ENCODE data around the gene CGNL1.

Gene CGNL1

DNA sequence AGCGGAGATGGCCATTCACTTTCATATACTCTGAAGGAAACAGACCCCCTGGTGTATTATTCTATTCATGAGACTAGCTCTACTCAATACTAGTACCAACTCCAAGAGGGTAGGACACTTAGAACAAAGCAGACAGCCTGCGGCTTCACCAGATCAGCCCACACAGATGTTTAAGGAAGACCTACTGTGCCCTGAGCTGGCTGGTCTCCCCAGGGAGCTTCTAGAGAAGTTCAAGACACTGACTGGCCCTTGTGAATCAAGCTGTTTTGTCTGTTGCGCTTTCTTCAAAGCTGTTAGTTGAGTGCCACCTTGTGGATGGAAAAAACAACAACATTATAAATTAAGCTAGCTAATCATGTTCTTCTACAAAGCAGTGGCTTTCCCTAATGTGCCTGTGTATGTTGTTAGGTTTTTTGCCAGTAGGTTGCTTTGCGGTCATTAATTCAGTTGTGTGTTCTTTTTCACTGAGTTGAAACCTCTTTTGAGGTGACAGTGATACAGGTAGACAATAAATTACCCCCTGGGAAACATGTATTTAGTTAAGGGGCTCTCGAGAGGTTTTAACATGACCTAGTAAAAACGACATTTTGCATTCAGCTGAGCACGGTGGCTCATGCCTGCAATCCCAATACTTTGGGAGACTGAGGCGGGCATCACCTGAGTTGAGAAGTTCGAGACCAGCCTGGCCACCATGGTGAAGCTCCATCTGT is 151.2 kb downstream of the CGNL1 start:
- no peak for DNase-seq (ENCODE audit: low read depth)

DNA sequence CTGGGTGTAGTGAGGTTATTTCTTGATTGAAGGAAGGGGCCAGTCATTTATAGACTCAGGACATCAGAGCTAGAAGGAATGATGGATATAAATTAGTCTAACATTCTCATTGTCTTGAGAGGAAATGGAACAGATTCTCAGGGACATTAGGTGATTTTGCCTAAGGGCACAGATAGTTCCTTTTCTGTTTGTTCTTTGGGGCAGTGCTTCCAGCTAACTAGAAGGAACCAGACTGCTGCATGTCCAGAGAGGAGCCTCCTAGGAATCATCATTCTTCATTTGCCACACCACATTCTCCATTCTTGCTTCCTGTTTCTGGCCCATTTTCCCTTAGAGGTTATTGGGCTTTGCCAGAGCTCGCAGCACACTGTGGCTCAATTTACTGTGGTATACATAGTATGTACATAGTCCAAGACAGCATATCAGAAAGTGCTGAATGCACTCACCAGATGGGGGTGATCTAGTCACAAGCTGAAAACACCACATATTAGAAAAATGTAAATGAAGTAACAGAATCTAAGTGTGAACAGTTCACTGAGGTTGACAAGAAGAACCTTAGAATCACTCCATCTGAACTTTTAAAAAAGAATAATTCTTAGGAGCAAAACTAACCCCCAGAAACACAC is 152.7 kb downstream of the CGNL1 start:
- no peak for DNase-seq (ENCODE audit: low read depth)

DNA sequence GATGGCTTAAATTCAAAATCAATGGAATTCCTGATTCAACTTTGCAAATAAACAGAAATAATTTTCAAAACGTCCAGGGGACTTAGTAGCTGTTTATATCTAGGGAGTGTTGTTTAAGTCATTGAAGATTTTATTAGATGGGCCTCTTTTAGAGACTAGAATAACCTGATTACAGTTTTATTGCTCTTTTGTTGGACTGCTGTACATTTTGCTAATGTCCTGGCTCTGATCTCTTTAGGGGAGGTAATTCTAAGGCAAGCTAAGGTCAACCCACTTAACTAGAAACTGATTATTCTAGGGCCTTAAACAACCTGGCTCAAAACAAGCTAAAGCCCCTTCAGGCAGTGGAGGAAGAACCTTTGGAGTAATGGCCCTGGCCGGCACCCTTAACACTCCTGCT is 153.4 kb downstream of the CGNL1 start:
- DNase-seq (ENCODE audit: low read depth): no peak

DNA sequence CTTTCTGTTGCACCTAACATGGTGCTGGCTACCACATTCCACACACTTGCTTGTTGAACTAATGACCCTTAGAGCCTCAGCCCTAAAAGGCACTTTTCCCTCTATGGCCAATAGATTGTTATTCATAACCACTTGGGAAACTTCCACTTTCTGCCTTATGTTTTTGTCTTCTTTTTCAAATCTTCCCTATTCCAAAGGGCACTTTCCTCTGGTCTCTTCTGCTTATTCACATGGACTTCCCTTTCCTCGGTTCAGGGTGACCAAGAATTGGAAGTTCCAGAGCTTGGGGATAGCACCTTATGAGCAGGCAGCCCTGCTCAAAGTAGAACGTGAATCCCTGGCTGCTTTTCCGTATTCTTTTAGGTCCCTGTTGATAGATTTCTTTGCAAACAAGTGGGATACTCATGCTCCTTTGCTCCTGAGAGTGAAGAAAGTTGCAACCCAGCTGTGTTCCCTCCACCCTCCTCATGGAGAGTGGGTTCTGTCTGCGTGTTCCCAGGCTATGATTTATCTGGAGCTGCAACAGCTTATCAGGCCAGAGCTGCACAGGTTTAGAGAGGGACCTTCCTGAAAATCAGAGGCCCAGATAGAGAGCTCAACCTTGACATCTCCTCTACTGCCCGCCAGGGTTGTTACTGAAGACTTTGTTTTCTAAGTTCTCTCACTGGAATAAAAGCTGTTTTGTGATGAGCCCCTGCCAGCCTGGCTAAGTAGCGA is 156.6 kb downstream of the CGNL1 start:
- DNase-seq (ENCODE audit: low read depth): no peak

DNA sequence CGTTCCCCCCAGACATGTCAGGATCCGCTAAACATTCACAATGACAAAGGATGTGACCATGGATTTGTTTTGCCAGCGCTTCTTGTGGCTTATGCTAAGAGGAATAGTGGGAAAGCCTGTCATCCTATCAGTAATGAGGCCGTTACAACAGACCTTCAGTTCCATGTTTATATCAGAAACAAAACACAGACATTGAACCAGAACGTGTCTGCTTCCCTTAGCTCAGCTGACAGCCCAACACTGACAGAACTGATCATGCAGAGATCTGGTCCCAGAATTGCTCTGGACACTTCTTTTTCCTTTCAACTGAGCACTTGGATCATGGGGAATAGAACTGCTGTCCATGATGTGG is 157.1 kb downstream of the CGNL1 start:
- no peak for DNase-seq (ENCODE audit: low read depth)

DNA sequence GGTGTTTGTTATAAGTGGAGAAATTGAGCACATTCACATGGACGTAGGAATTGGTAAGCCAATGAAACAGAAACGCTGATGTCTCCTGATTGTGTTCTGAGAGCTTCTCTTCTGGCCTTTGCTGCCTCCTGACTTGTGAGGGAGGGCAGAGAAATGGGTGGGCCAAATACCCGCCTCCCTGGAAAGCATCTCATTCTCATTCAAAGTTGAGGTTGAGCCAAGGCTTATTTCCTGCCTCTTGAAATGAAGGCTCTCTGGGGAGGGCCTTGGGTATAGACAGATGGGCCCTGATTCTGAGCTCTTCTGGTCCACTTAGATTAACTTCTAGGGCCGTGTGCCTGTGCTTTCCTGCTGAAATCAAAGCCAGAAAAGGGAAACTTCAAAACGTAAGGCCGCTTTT is 158.0 kb downstream of the CGNL1 start:
- DNase-seq (ENCODE audit: low read depth): no peak

DNA sequence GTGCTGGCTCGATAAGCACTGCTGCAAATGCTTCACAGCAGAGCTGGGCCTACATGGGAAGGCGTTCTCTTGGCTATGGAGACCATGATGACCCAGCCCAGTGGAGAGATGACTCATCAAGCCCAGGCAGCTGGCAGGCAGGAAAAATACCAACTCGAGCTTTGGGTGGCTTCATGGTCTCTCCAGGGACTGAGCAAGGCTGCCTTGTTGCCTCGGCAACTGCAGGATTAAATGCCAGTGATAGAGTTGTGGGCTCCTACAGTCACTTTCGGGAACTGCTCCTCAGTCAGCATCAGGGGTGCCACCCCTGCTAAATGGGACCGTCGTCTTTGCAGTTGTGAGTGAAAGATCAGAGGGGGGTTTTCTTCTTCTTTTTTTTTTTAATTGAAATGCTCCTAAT is 160.8 kb downstream of the CGNL1 start:
- no peak for DNase-seq (ENCODE audit: low read depth)

DNA sequence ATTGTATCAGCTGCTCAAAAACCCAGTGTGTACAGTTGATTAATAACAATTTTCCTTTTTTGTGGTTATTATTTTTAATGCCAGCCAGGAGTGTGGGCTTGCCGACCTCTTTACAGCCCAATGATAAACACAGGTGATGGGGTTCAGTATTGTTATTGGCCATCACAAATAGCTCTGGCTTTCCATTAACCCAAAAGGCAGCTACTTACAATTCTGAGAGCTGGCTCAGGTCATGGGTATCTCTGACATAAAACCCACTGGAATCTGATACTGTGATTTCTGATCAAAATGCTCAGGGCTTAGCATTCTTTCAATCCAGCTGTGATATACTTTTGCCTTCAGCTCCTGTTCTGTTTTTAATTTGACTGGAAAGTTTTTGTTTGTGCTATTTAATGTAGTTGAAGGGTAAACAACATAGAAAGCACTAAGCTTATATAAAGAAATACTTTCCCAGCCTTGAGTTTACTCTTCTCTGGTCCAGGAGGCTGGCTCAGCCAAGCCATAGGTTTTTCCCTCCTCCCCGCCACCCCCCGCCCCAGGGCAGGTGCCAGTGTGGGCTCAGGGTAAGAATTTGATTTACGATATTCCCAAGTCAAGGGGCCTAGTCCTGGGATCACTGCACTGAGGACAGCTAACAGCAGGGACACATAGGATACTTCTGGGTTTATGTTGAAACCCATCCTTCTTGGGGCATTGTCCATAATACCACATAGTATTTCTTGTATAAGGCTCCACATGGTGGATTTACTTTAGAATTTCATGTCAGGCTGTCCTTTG is 161.4 kb downstream of the CGNL1 start:
- no peak for DNase-seq (ENCODE audit: low read depth)

DNA sequence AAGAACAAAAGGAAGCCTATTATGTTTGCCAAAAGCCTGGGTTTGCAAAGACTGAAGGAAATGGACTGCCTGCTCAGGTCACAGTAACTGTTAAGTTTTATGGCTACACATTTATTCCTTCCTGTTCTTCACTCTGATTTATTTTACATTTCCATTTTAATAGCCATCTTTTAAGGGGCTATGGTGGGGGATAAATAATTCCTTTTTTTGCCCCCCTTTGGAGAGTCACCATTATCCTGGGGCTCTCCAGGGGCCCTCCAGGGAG is 161.9 kb downstream of the CGNL1 start:
- no peak for DNase-seq (ENCODE audit: low read depth)

DNA sequence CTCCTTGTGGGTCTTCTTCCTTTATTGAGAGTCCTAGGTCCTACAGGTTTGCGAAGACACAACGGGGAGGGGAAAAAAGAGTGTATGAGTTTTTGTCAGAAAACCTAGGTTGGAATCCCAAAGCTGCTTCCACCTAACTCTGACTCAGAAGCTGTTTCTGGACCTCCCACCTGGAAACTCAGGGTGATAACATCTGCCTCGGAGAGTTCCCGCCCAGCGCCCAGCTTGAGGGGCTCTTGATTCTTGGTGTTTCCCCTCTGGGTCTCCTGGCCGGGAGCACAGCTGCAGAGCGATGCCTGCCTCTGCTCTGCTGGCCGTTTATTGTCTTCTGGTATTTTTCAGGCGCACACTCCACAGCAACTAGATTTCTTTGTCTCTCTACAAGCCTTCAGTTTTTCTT is 162.5 kb downstream of the CGNL1 start:
- no peak for DNase-seq (ENCODE audit: low read depth)

DNA sequence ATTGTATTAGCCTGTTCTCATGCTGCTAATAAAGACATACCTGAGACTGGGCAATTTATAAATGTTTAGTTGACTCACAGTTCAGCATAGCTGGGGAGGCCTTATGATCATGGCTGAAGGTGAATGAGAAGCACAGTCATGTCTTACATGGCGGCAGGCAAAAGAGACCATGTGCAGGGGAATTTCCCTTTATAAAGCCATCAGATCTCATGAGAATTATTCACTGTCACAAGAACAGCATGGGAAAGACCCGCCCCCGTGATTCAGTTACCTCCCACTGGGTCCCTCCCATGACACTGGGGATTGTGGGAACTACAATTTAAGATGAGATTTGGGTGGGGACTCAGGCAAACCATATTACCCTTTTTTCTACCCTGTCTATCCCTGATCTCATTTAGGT is 163.9 kb downstream of the CGNL1 start:
- no peak for DNase-seq (ENCODE audit: low read depth)

DNA sequence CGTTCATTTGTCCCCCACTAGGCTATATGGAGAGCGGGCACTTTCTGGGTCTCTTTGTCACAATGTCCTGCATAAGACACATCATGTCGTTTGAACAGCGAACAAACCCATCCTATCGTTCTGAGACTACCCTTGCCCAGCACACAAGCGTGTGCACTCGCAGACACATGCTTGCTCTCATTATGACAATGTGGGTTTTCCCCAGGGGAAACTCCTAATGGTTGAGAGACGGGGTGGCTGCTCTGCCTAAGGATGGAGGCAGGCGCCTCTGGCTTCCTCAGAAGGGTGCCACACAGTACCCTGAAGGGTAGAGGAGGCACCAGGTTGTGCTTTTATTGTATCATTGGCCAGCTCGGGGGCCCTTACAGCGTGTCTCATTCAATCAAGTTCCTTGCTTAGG is 164.4 kb downstream of the CGNL1 start:
- no peak for DNase-seq (ENCODE audit: low read depth)

DNA sequence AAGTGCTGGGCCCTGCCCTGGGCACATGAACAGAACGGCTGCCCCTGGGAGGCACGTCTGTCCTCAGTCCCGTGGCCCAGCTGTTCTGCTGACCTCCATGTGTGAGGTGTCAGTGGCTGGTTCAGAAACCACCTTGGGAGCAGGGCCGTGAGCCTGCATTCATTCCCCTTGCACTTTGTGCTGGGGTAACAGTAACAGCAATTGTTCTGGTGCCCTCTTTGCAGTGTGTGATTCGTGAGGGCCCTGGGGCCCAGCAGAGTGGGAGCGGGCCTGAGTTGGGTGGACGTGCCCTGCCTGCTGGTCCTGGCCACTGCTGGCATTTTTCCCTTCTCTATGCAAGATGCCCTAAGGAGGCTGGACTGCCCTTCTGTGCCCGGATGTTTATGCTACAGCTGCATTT is 165.0 kb downstream of the CGNL1 start:
- DNase-seq (ENCODE audit: low read depth): no peak

DNA sequence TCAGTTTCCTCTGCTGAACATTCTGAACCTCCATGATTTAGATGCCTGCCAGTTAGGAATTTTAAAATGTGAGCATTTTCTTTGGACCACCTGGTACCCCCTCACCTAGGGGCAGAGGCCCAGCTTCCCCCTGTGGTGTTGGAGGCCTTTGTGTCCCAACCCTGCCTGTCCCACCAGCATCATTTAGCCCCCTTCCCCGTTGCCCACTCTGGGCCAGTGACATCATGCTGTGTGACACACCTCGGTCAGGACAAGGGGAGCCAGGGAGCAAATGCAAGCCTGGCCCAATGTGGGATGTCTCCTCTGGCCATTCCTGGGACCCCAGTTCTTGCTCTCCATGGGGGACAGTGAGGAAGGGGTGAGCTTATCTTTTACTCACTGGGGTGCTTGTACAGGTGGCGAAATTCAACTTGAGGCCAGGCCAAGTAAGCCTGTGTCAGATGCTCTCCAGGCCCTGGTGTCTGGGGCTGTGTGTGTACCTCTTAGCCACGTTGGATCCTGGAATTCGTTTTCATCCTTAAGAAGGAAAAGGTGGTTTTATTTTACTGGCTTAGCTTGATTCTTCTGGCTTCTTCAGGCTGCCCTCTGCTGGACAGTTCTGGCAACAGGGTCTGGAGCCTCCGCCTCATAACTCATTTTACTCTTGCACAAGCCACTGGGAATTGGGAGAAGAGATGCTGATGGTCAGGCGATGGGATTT is 165.7 kb downstream of the CGNL1 start:
- DNase-seq (ENCODE audit: low read depth): no peak

DNA sequence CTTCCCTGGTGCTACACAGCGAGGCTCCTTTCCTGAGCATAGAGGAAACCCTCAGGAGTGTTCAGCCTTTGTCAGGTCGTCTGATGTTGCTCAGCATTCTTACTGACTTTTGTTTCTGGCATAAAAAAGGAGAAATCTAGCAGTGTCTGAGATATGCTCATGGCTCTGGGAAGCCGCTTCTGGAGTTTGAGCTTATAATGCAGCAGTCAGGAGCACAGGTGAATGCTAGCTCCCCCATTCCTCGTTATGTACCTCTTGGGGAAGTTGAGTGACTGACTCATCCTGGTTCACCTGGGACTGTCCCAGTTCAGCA is 166.2 kb downstream of the CGNL1 start:
- no peak for DNase-seq (ENCODE audit: low read depth)

DNA sequence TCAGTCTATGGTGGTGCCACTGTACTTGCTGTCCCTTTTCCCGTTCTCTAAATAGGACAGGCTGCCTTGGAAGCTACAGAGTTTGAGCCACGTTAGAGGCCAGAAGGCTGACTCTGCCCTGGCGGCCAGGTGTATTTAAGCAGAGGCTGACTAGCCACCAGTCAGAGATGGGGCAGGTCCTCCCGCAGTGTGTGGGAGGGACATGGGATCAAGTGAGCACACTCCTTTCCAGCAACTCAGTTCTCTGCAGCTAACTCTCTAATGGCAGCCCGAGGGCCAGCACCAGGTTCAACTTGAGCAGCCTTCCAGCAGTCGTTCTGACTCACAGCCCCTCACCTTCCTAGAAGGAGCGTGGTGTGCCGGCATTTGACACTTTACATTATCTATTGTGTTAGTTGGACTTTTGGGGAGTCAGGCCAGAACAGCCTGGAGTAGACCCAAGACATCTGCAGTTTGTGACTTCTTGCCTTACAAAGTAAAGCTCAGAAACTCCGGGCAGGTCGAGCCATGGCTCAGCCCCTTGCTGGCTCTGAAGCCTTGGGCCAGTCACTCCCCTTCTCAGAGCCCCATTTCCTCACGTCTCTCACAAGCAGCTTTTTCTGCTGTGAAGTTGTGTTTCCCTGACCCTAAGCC is 168.7 kb downstream of the CGNL1 start:
- DNase-seq (ENCODE audit: low read depth): no peak

DNA sequence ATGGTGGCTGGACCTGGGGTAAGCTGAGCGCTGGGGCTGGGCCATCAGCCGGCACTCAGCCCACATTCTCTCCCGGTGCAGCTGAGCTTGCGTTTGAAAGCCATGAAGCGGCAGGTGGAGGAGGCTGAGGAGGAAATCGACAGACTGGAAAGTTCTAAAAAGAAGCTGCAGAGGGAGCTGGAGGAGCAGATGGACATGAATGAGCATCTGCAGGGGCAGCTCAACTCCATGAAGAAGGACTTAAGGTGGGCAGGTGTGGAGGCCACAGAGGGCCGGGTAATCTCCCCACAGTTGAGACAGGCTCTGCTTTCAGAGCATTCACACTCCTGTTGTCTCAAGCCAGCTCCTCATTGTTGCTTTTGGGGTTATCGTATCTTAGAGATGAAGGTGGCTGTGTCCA is 169.7 kb downstream of the CGNL1 start:
- no peak for DNase-seq (ENCODE audit: low read depth)

DNA sequence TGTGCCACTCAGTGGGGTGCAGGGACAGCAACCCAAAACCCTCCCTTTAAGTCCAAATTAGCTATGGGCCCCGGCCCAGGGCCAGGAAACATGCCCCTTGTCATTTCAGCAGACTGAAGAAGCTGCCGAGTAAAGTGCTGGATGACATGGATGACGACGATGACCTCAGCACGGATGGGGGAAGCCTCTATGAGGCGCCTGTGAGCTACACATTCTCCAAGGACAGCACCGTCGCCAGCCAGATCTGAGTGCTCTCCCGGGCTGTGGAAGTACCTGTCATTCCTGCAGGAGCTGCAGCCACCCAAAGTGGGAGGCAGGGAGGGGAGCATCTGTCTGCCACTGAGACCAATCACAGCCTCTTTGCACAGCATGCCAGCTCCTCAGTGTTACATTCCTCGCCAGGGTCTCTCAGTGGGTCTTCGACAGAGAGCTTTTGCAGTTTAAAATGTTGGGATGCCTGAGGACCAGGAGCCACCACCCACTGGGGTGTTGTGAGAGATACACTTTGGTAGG is 171.0 kb downstream of the CGNL1 start:
- no peak for DNase-seq (ENCODE audit: low read depth)

DNA sequence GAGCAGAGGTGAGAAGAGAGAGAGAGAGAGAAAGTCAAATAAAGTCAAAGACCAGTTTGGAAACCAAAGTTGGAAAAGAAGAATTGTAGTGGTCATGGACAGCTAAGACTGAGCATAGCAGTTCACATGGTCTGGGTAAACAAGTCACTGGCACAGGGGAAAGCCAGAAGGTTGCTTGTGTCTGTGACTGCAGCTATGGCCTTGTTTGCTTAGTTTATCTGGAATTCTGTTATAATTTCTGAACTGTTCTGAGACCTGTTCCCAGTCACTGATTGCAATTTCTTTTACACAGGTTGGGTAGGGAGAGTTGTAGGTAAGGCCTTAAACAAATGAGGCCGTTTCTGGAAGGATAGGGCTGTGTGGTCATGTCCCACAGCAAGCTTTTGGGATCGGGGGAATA is 172.0 kb downstream of the CGNL1 start:
- no peak for DNase-seq (ENCODE audit: low read depth)

DNA sequence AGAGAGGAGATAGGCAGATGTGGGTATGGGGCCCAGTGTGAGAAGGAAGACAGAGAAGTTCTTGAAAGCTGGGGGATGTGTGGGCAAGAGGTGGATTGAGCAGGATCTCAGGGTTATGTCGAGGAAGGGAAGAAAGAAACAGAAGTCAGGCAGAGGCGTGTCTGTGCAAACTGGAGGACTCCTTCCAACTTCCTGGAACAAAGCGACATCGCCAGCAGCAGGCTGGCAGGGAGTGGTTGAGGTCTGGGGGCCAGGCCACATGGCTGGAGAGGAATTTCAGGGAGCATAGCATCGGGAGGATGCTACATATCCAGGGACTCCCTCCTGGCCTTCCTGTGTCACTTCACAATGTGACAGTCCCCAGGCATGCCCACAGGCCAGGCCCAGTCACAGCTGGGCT is 172.5 kb downstream of the CGNL1 start:
- no peak for DNase-seq (ENCODE audit: low read depth)

DNA sequence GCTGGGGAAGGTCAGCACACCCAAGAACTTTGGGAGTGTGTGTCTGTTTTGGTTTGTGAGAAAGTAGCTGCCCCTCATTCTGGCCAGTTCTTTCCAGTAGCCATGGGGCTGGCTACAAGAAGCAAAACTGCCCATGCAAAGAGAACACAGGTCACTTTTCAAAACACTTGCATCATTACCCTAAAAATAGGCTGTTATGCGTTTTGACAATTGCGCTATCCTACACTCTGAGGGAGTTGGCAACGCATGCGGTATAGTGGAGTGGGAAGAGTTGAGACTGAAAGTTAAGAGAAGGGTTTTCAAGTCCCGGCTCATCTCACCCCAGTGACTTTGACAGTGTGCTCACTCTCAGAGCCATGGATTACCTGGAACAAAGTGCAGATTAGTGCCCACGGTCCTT is 173.6 kb downstream of the CGNL1 start:
- no peak for DNase-seq (ENCODE audit: low read depth)

DNA sequence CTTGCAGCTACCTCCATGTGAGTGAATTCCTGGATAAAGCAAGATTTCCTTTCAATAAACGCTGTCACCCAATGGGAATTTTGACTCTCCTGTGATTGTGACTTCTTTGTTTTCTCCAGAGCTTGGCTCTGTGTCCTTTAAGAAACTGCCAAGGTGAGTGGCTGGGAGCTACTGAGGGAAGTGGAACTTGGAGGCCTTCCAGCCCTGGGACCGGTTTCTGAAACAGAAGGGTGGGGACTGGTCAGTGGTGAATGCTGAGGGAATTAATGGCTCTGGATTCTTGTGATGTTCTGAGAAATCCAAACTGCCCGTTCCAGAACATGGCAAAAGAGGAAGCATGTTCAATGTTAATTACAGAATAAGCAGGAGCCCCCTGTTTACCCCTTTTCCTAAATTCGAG is 174.3 kb downstream of the CGNL1 start:
- DNase-seq (ENCODE audit: low read depth): no peak

All from stimulated activated CD4-positive, alpha-beta T cell treated with anti-CD3 and anti-CD28 coated beads, Interleukin-2, amount 100 ng/mL, for 4 hours (primary cell).